HG03460 (cell line): Measurements from ENCODE around the gene PTP4A2.
"Not testable (repeated sequence)": the region's sequence is repeated elsewhere in the genome, so short reads cannot be mapped to it uniquely, and the experiment has no call there.

ENCODE experiments used
- ATAC-seq: cut with Tn5 transposase; IDR thresholded peaks from one replicate; pipeline ENCODE4 v1.9.1; 2021; ENCODE audit not compliant: unreplicated experiment

The PTP4A2 gene

DNA sequence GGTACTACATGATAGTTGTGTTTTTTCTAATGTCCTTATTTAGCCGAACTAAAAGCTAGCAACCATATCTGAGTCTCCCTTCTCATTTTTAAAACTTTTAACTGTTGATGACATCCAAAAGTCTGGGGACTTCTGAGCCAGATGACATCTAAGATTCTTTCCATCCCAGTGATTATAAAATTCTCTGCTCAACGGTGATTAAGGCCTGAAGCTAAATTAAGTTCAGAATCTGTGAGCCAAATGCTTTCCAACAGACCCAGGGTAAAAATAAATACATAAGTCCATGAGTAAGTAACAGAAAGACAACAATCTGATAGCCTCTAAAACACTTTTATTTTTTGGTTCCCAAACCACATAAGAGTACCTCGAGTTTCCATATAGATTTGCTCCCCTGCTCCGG lies 13.1 kb upstream of the PTP4A2 start:
- ATAC-seq, result no peak

GRCh38 chr1:31949862-31950261 lies 11.7 kb upstream of the PTP4A2 start:
- no peak for ATAC-seq

- not testable (repeated sequence) for ATAC-seq
Measured at GRCh38 chr1:31945677-31946076, 7.5 kb upstream of the PTP4A2 start.

DNA sequence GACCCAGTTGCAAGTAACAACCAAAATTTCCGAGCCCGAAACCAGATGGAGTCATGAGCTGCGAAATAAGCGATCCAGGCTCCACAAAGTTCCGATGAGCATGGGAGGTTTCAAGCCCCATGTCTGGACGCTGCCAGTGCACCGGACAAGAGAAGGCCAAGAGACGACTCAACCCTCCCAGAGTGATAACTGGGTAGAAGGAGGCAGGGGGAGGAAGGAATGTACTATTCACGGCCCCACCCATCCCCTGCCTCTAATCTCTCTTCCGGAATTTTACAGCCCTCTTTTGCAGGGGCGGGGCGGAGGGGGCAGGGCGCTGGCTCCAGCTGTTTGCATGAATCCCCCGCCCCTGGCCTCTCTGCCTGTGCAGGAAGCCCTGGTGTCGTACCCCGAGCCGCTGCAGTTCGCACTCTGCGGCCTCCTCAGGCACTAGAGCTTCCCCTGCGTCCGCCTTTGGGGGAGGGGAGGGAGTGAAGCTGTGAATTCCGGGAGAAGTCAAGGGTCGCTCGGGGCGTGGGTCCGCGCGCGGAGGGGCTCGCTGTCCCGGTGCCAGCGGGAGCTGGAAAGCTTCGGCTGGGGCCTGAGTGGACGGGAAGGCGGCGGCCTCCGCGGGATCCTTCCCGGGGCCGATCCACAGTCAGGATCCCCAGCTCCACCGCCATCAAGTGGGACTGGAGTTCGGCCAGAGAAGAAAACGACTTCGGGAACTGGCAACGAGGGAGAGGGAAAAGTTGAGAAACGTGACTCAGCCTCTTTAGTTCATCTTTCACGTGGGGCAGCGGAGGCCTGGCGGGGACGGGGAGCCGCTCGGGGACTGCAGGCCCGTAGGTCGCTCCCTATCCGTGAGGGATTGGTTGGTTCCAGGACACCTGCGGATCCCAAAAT lies 6.3 kb upstream of the PTP4A2 start:
- peak; percentile 65 for ATAC-seq

DNA sequence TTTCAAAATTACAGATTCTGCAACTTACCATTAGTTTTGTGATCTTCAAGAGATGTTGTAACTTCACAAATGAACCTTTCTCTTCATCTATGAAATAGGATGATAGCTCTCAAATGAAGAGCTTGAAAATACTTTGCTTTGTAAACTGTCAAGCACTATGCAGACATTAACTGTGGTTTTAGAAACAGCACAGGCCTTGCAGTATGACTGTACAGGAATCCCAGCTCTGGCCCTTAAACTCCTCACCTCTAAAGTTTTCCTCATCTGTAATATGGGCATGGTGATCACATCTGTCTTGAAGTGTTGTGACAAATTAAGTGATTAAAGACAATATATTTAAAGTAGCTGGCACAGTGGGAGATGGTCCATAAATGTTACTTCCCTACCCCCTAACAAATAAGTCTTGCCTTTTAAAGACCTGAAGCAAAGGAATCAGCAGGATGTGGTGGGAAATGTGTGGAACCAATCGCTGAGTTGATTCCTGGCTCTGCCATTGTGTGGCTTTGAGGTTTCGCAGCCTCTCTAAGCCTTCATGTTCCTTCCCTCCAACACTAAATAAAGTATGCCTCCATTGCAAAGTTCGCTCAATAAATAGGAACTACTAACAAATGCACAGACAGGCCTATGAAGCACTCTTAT lies 5.5 kb upstream of the PTP4A2 start:
- ATAC-seq, result no peak

DNA sequence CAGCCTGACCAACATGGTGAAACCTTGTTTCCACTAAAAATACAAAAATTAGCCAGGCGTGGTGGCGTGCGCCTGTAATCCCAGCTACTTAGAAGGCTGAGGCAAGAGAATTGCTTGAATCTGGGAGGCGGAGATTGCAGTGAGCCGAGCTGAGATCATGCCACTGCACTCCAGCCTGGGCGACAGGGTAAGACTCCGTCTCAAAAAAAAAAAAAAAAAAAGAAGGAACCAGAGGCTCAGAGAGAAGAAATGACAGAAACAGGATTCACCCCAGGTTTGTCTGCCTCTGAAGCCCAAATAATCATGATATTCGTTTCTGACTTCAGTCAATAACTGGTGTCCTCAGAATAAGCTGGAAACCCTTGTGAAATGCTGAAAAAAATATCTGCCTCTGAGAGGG lies 3.9 kb upstream of the PTP4A2 start:
- ATAC-seq, result not testable (repeated sequence)

- ATAC-seq, result peak; percentile 23
Measured at GRCh38 chr1:31939484-31940329, 1.5 kb upstream of the PTP4A2 start.

- peak; percentile 23 for ATAC-seq
Measured at GRCh38 chr1:31937300-31938183, 626 bp downstream of the PTP4A2 start.

DNA sequence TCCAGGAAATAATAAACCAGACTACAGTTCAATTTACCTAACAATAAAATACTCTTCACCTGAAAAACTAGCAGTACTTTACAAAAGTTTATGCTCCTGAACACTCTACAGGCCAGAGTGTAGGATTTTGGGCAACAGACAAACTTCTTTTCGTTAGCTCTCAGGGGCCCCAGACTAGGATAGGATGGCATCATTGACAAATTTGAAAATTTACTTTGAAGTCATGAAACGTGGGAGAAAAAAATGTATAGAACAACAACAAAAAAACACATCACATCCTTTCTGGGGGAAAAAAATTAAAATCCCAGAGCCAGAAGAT lies 1.2 kb downstream of the PTP4A2 start:
- no peak for ATAC-seq

- ATAC-seq, result no peak
Measured at GRCh38 chr1:31936278-31936980, 1.7 kb downstream of the PTP4A2 start.

DNA sequence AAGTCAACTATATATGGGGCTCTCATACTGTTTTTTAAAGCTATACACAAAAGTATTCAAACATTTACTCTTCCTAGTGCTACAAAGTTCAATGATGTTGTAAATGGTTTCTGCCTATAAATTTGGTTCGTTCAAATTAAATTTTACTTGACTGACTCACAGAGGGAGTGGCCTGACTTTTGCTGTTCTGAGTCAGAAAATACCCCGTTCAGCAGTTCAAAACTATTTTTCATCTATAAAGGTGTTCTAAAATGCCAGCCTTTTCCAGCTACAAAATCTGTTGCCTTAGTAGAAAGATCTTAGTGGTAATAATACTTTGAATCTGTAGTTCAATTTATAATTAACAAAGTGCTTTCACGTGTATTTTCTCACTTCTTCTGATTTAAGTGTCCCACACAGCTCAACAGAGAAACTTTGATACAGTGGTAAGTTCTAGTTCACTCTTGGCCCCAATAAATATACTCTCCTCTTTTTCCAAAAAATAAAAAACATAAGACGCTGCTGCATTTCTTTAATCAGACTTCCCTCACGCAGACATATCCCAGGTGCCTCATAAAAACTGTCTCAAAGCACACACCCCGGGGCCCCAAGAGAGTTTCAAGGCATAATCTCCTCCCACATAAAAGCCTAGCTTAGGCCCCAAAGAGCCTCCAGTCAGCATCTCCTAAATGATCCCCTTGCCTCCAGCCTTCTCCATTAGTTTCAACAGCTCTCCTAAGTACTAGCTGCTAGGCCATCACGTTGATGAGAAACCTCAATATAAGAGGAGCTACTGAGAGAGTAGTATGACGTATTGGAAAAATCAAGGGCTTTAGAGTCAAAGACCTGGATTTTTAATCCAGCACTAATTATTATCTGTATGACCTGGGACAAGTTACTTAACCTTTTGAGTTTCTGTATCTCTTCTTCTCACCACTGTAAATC lies 3.2 kb downstream of the PTP4A2 start:
- no peak for ATAC-seq

GRCh38 chr1:31932491-31933316 lies 5.5 kb downstream of the PTP4A2 start:
- no peak for ATAC-seq

DNA sequence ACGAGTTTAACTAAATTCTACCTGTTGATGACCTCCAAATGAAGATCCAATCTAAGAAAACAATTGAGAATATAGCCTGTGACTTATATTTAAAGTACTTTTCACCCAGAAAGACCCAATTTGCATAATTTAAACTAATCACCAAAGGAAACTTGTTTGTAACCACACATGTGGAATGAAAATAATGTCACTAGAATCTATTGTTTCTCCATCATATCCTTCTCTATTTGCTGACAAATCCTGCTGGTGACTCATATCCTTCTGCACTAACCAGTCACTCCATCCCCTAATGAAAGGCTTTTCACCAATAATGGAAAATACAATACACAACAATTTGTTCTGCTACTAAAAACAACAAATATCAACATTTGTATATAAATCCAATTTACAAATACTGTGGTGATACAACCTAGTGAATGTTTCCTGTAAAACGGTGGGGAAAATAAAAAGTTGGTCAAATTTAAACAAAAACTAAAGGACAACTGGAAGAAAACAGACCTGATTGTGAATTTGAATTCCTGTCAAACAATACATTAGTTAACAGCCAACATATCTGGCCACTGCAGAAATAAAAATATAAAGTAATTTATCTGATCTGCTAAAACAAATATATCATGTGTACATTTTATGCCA lies 6.5 kb downstream of the PTP4A2 start:
- ATAC-seq, result no peak

GRCh38 chr1:31930836-31931592 lies 7.2 kb downstream of the PTP4A2 start:
- no peak for ATAC-seq

- ATAC-seq, result no peak
Measured at GRCh38 chr1:31927661-31927980, 10.5 kb downstream of the PTP4A2 start.

- ATAC-seq, result no peak
Measured at GRCh38 chr1:31926853-31927660, 11.1 kb downstream of the PTP4A2 start.
